ENCODE results near the gene ERC1.
"Not testable (repeated sequence)": the region's sequence is repeated elsewhere in the genome, so short reads cannot be mapped to it uniquely, and the experiment has no call there.

Gene ERC1

DNA sequence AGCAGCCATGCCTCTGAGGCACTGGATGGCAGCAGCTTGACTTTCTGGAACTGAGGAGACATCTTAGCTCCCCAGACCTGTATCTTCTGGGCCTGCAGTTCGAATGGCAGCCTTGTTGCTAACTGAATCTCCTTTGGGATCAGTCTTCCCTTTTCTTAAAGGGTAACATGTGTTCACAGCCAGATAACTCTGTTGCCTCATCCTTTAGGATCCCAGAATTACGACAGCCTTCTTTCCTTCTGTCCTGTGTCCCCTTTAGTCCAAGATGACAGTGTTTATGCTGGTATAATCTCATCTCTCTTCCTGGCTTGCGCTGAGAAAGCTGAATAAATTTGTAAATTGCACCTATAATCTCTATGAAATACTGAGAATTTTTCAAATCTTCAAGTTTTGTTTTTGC lies 9.1 kb upstream of the ERC1 start:
- WGBS (ENCODE audit: insufficient coverage, insufficient read length): no CpG with 5 or more reads among the region's 3 CpGs
- Histone ChIP-seq H3K4me1 (ENCODE audit: control insufficient read depth, insufficient read depth, low read length) (no peaks in the 10 kb centered on the region), H3K36me3 (ENCODE audit: control insufficient read depth, insufficient read depth, low read length) (no peaks in the 10 kb centered on the region), H3K9me3 (ENCODE audit: control insufficient read depth, insufficient read depth, low read length) (no peaks in the 10 kb centered on the region), H3K27ac (ENCODE audit: low read length) (no peak overlapping the region), H3K4me3 (ENCODE audit: low read length) (no peak overlapping the region), H3K27me3 (ENCODE audit: control insufficient read depth, insufficient read depth, low read length) (no peaks in the 10 kb centered on the region)
- no peak for DNase-seq (ENCODE audit: low read depth, low spot score)

DNA sequence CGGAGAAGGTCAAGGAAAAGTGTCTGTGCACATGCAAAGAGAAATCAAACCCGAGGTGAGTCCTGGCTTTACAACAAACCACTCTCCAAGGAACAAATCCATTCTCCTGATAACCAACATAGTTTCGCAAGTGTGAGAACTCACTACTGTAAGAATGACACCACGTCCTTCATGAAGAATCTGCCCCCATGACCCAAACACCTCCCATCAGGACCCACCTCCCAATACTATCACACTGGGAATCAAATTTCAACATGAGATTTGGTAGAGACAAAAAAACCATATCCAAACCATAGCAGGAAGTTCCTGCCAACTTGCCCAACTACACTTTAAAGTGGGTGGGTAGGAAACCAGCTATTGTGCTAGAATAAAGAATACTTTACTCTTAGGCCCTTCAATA lies 2.4 kb upstream of the ERC1 start:
- Histone ChIP-seq H3K9me3 (ENCODE audit: control insufficient read depth, insufficient read depth, low read length) (no peaks in the 10 kb centered on the region), H3K27ac (ENCODE audit: low read length) (no peak overlapping the region), H3K36me3 (ENCODE audit: control insufficient read depth, insufficient read depth, low read length) (no peaks in the 10 kb centered on the region), H3K4me3 (ENCODE audit: low read length) (no peak overlapping the region), H3K4me1 (ENCODE audit: control insufficient read depth, insufficient read depth, low read length) (no peaks in the 10 kb centered on the region), H3K27me3 (ENCODE audit: control insufficient read depth, insufficient read depth, low read length) (no peaks in the 10 kb centered on the region)
- no peak for DNase-seq (ENCODE audit: low read depth, low spot score)
- WGBS (ENCODE audit: insufficient coverage, insufficient read length): no CpG with 5 or more reads among the region's 4 CpGs

DNA sequence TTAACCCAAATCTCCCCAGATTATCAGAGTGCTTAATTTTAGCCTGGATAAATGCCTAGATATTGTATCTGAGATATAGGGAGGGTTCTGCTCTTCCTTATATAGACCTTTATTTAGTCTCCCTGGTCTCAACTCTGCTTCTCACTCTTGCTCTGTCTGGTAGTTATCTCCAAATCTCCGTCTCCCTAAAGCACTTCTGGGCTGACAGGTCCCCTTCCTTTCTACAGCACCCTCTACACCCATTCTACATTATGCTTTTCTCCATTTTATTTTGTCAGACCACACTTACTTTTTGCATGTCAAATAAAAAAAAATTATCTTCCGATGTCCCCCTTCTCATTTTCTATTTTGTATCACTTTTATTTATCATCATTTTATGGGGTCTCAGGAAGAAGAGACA lies 2.0 kb upstream of the ERC1 start:
- H3K36me3 ChIP-seq (ENCODE audit: control insufficient read depth, insufficient read depth, low read length): no peaks in the 10 kb centered on the region
- no peaks in the 10 kb centered on the region for H3K27me3 ChIP-seq (ENCODE audit: control insufficient read depth, insufficient read depth, low read length)
- no CpG with 5 or more reads among the region's 2 CpGs for WGBS (ENCODE audit: insufficient coverage, insufficient read length)
- H3K27ac ChIP-seq (ENCODE audit: low read length): no peak overlapping the region
- no peaks in the 10 kb centered on the region for H3K4me1 ChIP-seq (ENCODE audit: control insufficient read depth, insufficient read depth, low read length)
- no peak for DNase-seq (ENCODE audit: low read depth, low spot score)
- no peaks in the 10 kb centered on the region for H3K9me3 ChIP-seq (ENCODE audit: control insufficient read depth, insufficient read depth, low read length)
- H3K4me3 ChIP-seq (ENCODE audit: low read length): no peak overlapping the region

DNA sequence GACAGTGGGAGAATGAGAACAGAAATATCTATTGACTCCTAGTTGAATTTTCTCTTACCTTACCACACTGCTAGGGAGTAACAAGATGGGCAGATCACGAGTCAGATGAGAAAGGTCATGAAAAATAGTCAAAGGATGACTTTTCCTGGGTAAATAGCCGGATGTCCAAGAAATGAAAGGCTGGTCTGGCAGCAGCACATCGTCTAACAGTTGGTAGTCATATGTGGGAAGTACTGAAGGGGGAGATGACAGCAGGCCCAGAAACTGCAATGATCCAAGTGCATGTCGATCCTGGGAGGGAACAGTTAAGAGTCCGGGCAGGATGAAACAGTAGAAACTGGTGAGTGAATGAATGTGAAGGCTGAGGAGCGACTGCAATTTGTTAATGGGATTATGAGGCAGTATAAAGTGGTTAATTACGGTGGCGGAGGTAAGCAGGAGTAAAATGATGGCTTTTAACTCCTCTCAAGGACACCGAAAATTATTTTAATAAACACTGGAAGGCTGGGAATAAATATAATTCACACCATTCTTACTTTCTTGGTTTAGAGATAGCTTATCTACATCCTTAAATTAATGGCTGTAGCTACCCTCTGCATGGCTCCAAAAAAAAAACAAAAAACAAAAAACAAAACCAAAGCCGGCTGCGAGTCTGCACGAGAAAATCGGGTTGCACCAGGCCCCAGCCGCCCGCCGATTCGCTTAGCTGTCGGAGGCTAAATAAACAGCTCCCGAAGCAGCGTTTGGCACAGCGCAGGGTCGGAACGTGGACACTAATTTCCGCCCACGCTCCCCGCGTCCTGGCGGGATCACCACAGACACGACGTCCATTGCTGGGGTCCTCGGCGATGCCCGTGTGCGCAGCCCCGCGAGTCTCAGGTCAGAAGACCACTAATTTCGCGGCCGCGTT lies 1.0 kb upstream of the ERC1 start:
- 100% methylated on average over 2 of the region's 40 CpGs for WGBS (ENCODE audit: insufficient coverage, insufficient read length)
- H3K4me1 ChIP-seq (ENCODE audit: control insufficient read depth, insufficient read depth, low read length): no peaks in the 10 kb centered on the region
- H3K27ac ChIP-seq (ENCODE audit: low read length): no peak overlapping the region
- H3K9me3 ChIP-seq (ENCODE audit: control insufficient read depth, insufficient read depth, low read length): no peaks in the 10 kb centered on the region
- no peaks in the 10 kb centered on the region for H3K27me3 ChIP-seq (ENCODE audit: control insufficient read depth, insufficient read depth, low read length)
- DNase-seq (ENCODE audit: low read depth, low spot score): no peak
- H3K36me3 ChIP-seq (ENCODE audit: control insufficient read depth, insufficient read depth, low read length): no peaks in the 10 kb centered on the region
- peak overlapping the region; percentile 77 for H3K4me3 ChIP-seq (ENCODE audit: low read length)

DNA sequence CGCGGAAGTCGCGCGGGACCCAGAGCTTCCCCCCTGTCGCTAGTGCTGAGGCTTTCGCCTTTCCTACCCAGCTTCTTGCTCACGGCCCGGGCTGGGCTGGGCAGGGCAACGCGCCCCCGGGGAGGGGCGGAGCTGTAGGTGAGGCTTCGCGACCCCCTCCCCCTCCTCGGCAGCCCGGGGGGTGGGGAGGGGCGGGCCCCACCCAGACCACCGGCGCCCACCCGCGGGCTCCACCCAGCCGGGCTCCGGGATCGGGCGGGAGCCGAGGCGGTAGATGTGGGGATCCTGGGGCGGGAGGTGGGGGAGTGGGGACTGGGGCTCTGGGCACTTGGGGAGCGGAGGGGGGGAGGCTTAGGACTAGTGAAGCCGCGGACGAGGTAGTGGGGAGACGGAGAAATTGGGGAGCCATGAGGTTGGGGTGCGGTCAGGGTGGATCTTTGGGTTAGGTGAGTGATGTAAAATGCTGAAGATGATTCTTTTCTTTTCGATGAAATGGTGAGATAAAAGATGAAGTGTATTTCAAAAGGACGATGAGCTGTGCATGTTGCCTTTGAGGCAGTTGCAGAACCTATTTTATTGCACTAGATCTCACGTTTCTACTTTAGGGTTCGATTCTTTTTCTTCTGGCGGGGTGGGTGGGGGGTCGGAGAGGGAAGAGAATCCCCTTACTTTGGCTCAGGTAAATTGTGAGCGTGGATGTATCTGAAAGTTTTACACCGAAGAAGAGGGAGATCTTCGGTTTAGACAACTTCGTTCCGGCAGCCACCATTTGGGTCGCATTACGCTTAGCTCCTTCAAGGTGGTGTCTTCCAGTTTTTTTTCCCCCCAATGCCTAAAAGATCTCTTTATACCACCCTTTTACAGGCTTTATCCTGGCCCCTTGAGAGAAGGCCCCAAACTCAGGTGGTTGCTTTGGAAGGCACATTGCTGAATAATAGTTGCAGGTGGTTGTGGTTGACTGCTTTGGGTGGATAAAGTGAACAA lies 619 bp downstream of the ERC1 start:
- no peak overlapping the region for H3K27ac ChIP-seq (ENCODE audit: low read length)
- no CpG with 5 or more reads among the region's 48 CpGs for WGBS (ENCODE audit: insufficient coverage, insufficient read length)
- DNase-seq (ENCODE audit: low read depth, low spot score): no peak

DNA sequence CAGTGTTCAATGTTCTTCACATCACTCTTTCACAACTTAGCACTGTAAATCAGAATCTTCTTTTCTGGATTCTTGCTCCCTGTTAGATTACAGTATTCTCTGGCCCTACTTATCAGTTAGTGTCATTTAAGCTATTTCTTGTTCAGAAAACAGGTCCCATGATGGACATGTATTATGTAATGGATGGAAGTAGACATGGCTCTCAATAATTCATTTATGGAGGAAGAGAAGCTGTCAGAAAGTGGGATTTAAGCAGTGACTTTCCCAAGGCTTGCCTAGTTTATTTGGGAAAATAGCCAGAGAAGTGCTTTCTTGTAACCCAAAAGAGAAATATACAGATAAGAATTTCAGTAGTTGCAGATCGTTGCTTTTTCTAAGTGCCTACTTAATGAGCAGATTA lies 1.6 kb downstream of the ERC1 start:
- no peak for DNase-seq (ENCODE audit: low read depth, low spot score)
- Histone ChIP-seq H3K27me3 (ENCODE audit: control insufficient read depth, insufficient read depth, low read length) (no peaks in the 10 kb centered on the region), H3K4me3 (ENCODE audit: low read length) (no peak overlapping the region), H3K9me3 (ENCODE audit: control insufficient read depth, insufficient read depth, low read length) (no peaks in the 10 kb centered on the region), H3K27ac (ENCODE audit: low read length) (no peak overlapping the region), H3K36me3 (ENCODE audit: control insufficient read depth, insufficient read depth, low read length) (no peaks in the 10 kb centered on the region), H3K4me1 (ENCODE audit: control insufficient read depth, insufficient read depth, low read length) (no peaks in the 10 kb centered on the region; the same call in 1 of the 2 replicates)
- WGBS (ENCODE audit: insufficient coverage, insufficient read length): no CpG with 5 or more reads among the region's 1 CpG

More for the DNA sequence above, 619 bp downstream of the ERC1 start:
- no peaks in the 10 kb centered on the region for H3K9me3 ChIP-seq (ENCODE audit: control insufficient read depth, insufficient read depth, low read length)
- H3K27me3 ChIP-seq (ENCODE audit: control insufficient read depth, insufficient read depth, low read length): no peaks in the 10 kb centered on the region
- peak overlapping the region; percentile 77 for H3K4me3 ChIP-seq (ENCODE audit: low read length)
- no peaks in the 10 kb centered on the region for H3K36me3 ChIP-seq (ENCODE audit: control insufficient read depth, insufficient read depth, low read length)
- no peaks in the 10 kb centered on the region for H3K4me1 ChIP-seq (ENCODE audit: control insufficient read depth, insufficient read depth, low read length)

DNA sequence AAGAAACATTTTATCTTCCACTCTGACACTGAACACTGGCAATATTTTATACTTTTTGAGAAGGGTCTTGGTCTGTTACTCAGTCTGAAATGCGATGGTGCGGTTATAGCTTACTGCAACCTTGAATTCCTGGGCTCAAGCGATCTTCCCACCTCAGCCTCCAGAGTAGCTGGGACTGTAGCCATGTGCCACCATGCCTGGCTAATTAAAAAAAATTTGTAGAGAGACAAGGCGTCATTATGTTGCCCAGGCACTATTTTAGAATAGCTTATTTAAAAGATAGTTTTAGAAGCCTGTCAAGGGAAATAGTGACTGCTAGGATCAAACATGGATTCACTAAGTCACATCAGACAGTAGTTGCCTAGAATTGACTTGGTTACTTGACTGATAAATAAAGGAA lies 5.9 kb downstream of the ERC1 start:
- no peaks in the 10 kb centered on the region for H3K36me3 ChIP-seq (ENCODE audit: control insufficient read depth, insufficient read depth, low read length)
- no peak overlapping the region for H3K27ac ChIP-seq (ENCODE audit: low read length)
- no peaks in the 10 kb centered on the region; the same call in 1 of the 2 replicates for H3K4me1 ChIP-seq (ENCODE audit: control insufficient read depth, insufficient read depth, low read length)
- no peak overlapping the region for H3K4me3 ChIP-seq (ENCODE audit: low read length)
- no peaks in the 10 kb centered on the region for H3K9me3 ChIP-seq (ENCODE audit: control insufficient read depth, insufficient read depth, low read length)
- H3K27me3 ChIP-seq (ENCODE audit: control insufficient read depth, insufficient read depth, low read length): no peaks in the 10 kb centered on the region
- WGBS (ENCODE audit: insufficient coverage, insufficient read length): no CpG with 5 or more reads among the region's 4 CpGs
- DNase-seq (ENCODE audit: low read depth, low spot score): no peak

DNA sequence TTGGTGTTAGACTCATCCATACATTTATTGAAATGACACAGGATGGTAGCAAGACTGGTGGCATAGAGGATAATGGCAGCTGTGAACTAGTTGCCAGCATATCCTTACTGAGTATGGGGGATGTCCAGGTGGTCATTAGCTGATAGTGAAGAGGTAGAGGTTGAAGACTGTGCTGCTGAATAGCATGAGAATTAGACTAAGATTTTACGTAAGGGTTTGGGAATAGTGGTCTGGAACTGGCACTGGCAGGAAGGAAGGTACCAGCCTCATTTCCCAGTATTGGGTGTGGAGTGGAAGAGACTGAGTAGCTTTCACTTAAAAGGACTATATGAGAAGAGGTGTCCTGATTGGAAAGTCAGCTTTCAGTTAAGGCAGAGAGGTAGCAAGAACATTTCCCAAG lies 6.5 kb downstream of the ERC1 start:
- H3K9me3 ChIP-seq (ENCODE audit: control insufficient read depth, insufficient read depth, low read length): no peaks in the 10 kb centered on the region
- H3K36me3 ChIP-seq (ENCODE audit: control insufficient read depth, insufficient read depth, low read length): no peaks in the 10 kb centered on the region
- H3K4me3 ChIP-seq (ENCODE audit: low read length): no peak overlapping the region
- WGBS (ENCODE audit: insufficient coverage, insufficient read length): 100% methylated on average over 1 of the region's 1 CpG
- no peaks in the 10 kb centered on the region; the same call in 1 of the 2 replicates for H3K4me1 ChIP-seq (ENCODE audit: control insufficient read depth, insufficient read depth, low read length)
- no peaks in the 10 kb centered on the region for H3K27me3 ChIP-seq (ENCODE audit: control insufficient read depth, insufficient read depth, low read length)
- no peak for DNase-seq (ENCODE audit: low read depth, low spot score)
- no peak overlapping the region for H3K27ac ChIP-seq (ENCODE audit: low read length)

DNA sequence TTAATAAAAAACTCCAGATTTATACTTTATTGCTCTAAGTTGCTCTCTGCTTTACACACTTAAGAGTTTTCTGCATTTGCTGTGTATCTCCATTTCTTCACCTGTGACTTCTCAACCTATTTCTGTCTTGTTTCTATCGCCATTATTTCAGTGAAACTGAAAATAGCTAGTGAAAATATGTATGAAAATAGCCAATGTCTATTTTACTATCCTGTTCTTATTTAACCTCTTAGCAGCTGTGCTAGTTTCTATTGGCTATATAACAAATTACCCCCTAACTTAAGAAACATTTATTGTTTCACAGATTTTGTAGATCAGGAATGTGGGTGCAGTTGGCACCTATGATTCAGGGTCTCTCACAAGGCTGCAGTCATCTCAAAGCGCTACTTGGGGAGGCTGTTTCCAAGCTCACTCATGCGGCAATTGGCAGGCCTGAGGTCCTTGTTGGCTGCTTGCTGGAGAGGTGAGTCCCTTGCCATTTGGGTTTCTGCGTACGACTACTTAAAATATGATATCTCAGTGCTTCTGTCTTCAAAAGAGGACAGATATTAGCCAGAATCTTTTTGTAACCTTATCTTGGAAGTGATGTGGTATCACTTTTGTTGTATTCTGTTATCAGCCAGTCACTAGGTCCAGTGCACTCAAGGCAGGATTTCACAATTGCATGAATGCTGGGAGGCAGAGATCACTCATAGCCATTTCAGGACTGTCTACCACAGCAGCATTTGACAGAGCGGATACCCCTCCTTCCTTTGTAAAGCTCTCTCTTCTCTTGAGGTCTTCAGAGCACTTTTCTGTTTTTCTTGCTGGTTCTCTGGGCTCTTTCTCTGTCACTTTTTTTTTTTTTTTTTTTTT lies 7.2 kb downstream of the ERC1 start:
- Histone ChIP-seq H3K36me3 (ENCODE audit: control insufficient read depth, insufficient read depth, low read length) (no peaks in the 10 kb centered on the region), H3K4me3 (ENCODE audit: low read length) (no peak overlapping the region), H3K4me1 (ENCODE audit: control insufficient read depth, insufficient read depth, low read length) (no peaks in the 10 kb centered on the region; the same call in 1 of the 2 replicates), H3K27ac (ENCODE audit: low read length) (no peak overlapping the region), H3K27me3 (ENCODE audit: control insufficient read depth, insufficient read depth, low read length) (no peaks in the 10 kb centered on the region), H3K9me3 (ENCODE audit: control insufficient read depth, insufficient read depth, low read length) (no peaks in the 10 kb centered on the region)
- no CpG with 5 or more reads among the region's 6 CpGs for WGBS (ENCODE audit: insufficient coverage, insufficient read length)
- no peak for DNase-seq (ENCODE audit: low read depth, low spot score)

DNA sequence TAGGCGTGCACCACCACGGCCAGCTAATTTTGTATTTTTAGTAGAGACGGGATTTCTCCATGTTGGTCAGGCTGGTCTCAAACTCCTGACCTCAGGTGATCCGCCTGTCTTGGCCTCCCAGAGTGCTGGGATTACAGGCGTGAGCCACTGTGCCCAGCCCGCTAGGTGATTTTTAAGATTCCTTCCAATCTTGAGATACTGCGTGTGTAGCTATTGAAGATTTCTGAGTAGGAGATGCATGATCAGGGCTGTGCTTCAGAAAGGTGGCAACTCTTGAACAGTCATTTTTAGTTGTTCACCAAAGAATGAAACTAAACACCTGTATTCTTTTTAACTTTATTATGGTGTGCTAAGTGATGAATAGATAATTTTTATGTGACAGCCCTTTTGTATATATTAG lies 8.7 kb downstream of the ERC1 start:
- H3K4me1 ChIP-seq (ENCODE audit: control insufficient read depth, insufficient read depth, low read length); H3K4me3 ChIP-seq (ENCODE audit: low read length); H3K27ac ChIP-seq (ENCODE audit: low read length); DNase-seq (ENCODE audit: low read depth, low spot score); H3K9me3 ChIP-seq (ENCODE audit: control insufficient read depth, insufficient read depth, low read length); H3K27me3 ChIP-seq (ENCODE audit: control insufficient read depth, insufficient read depth, low read length); H3K36me3 ChIP-seq (ENCODE audit: control insufficient read depth, insufficient read depth, low read length): not testable (repeated sequence)
- no CpG with 5 or more reads among the region's 7 CpGs for WGBS (ENCODE audit: insufficient coverage, insufficient read length)

Measured in iPS DF 6.9 (cell line).